NCI-H2227 treated with DMSO at 0.1 percent for 48 hours (cell line): ENCODE measurements around the gene CLIC5.

Source experiments
- DNase-seq: peaks from one replicate; lab custom pipeline; 2025; lab: John Stamatoyannopoulos, UW

CLIC5 gene

GRCh38 chr6:45838996-45839395, 176.7 kb downstream of the CLIC5 start:
- no peak for DNase-seq

- no peak for DNase-seq
These were observed 177.2 kb downstream of the CLIC5 start for GRCh38 chr6:45838451-45838850.

- no peak for DNase-seq
These were observed 178.0 kb downstream of the CLIC5 start for GRCh38 chr6:45837541-45838200.

GRCh38 chr6:45836984-45837383, 178.7 kb downstream of the CLIC5 start:
- no peak for DNase-seq

GRCh38 chr6:45836438-45836824, 179.2 kb downstream of the CLIC5 start:
- DNase-seq, result no peak

GRCh38 chr6:45835721-45836437, 179.8 kb downstream of the CLIC5 start:
- DNase-seq, result no peak

- DNase-seq, result no peak
These were observed 183.6 kb downstream of the CLIC5 start for GRCh38 chr6:45832063-45832462.
